ENCODE measurements around the gene TM9SF3.

TM9SF3 gene

DNA sequence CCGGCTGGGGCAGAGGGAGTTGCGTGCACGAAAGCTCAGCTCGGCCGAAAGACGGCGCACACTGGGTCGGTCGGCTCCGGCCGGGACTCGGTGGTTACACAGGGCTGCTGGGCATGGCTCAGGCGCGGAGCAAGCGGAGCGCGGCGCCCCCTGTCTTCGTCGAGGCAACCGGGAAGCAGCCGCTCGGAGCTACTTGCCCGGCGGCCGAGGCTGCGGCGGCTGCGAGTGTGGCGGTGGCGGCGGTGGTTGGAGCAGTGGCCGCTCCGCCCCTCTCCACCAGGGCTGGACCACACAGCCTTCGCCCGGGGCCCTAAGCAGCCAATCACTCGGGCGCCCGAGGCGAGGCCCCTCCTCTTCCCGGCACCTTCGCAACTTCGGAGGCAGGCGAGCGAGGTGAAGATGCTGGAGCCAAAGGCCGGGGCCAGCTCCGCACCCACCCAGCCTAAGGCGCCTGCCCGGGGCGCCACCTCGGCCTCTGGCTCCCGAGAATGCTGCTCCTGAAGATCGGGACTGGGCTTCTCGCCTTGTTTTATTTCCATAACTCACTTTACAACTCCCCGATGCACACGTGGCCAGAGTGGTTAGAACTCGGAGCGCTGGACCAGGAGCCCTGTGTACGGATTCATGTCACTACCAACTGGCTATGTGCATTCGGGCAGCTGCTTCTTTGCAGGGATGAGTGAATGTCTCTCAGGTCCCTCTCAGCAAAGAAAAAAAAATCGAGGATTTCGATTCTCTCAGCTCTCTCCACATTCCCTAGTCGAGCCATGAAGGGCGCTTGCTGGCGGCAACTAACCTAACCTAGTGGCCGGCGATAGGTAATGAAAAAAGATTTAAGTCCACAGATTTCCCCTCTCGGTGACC lies 72.9 kb downstream of the TM9SF3 start, which contains the start of gene TLL2:
TSS of gene TLL2 (minus strand) at position 229 of the 864 bp plus-strand sequence. CDS start 241 bp downstream, outside the sequence.
- peaks cover 0 to 11% (median 0%) of the 10 kb centered on the region in 5 donors for H3K36me3 ChIP-seq (ENCODE audit: control insufficient read depth in 5 of 5, insufficient read depth in 5 of 5, low read length in 5 of 5)
- H3K4me1 ChIP-seq (ENCODE audit: control insufficient read depth in 5 of 5, insufficient read depth in 5 of 5, low read length in 5 of 5) = peaks cover 1 to 22% (median 21%) of the 10 kb centered on the region in 5 donors
- H3K4me3 ChIP-seq (ENCODE audit: low read depth in 1 of 5, low read length in 5 of 5) = peak within 1 kb of the TSS; percentile 25 to 70 (median 59)
- H3K27ac ChIP-seq (ENCODE audit: low read depth, low read length) = no peak within 1 kb of the TSS
- no peaks in the 10 kb centered on the region for H3K9me3 ChIP-seq (ENCODE audit: control insufficient read depth in 5 of 5, low read length in 5 of 5)
- peak within 1 kb of the TSS in 1 of 5 donors; percentile 54 for H3K9ac ChIP-seq (ENCODE audit: low read length in 5 of 5)
- H3K27me3 ChIP-seq (ENCODE audit: control insufficient read depth in 5 of 5, insufficient read depth in 4 of 5, low read length in 5 of 5) = peaks cover 8 to 12% (median 11%) of the 10 kb centered on the region in 5 donors

DNA sequence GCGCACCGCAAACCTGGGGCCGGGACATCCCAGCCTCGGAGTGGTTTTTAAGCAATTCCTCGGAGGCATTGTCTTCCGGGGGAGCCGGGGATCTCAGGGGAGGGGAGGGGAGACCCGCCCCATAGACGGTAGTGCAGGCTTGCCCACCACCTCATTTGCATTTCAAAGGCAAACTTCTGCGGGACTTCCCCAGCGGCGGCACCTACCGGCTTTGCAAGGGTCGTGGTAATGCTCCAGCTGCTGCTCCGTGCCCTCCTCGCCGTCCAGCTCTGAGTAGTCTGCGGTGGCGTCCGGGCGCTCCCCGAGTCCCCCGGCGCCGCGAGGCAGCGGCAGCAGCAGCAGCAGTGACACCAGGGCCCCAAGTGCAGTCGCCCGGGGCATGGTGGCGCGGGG lies 73.5 kb downstream of the TM9SF3 start:
- H3K4me3 ChIP-seq (ENCODE audit: low read depth in 1 of 5, low read length in 5 of 5) = peak overlapping the region in 4 of 5 donors; percentile 57 to 70 (median 64)
- H3K27me3 ChIP-seq (ENCODE audit: control insufficient read depth in 5 of 5, insufficient read depth in 4 of 5, low read length in 5 of 5) = peaks cover 8 to 12% (median 11%) of the 10 kb centered on the region in 5 donors
- H3K9me3 ChIP-seq (ENCODE audit: control insufficient read depth in 5 of 5, low read length in 5 of 5) = no peaks in the 10 kb centered on the region
- H3K27ac ChIP-seq (ENCODE audit: low read depth, low read length) = no peak overlapping the region
- H3K36me3 ChIP-seq (ENCODE audit: control insufficient read depth in 5 of 5, insufficient read depth in 5 of 5, low read length in 5 of 5) = peaks cover 0 to 8% (median 0%) of the 10 kb centered on the region in 5 donors
- H3K4me1 ChIP-seq (ENCODE audit: control insufficient read depth in 5 of 5, insufficient read depth in 5 of 5, low read length in 5 of 5) = peaks cover 1 to 22% (median 21%) of the 10 kb centered on the region in 5 donors
- H3K9ac ChIP-seq (ENCODE audit: low read length in 5 of 5) = peak overlapping the region in 1 of 5 donors; percentile 54

DNA sequence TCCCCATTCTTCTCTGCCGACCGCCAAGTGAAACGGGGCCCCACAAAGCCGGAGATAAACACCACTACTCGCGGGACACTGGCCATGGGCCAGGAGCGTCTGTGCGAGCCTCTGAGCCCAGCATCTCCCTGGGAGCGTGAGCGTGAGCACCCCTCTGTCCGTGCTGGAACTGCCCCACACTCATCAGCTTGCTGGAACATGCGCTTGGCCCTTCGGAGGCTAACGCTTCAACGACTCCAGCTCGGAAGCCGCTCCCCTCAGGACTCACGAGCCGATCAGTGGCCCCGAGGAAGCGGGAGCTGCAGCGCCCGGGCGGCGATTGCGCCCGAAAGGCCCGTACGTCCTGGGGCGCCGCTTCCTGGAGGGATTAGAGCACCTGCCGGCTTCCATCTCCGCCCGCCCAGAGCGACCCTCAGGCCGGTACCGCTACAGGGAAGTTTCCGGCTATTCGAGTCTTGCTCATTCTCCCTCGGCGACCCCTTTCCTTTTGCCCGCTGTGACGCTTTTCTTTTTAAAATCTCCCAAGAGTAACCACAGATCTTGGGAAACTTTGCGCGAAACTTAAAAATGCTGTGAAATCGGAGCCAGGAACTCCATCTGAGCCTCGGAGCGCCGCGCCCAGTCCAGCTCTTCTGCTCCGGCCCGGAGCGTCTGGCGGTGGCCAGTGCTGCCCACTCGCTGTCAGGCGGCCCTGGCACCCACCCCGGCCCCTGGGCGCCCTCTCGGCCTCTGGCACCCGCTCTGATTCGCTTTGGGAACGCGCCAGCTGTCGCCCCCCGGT lies 74.1 kb downstream of the TM9SF3 start:
- Histone ChIP-seq H3K36me3 (ENCODE audit: control insufficient read depth in 5 of 5, insufficient read depth in 5 of 5, low read length in 5 of 5) (peaks cover 0 to 5% (median 0%) of the 10 kb centered on the region in 5 donors), H3K9me3 (ENCODE audit: control insufficient read depth in 5 of 5, low read length in 5 of 5) (no peaks in the 10 kb centered on the region), H3K27me3 (ENCODE audit: control insufficient read depth in 5 of 5, insufficient read depth in 4 of 5, low read length in 5 of 5) (peaks cover 8 to 12% (median 11%) of the 10 kb centered on the region in 5 donors), H3K4me1 (ENCODE audit: control insufficient read depth in 5 of 5, insufficient read depth in 5 of 5, low read length in 5 of 5) (peaks cover 1 to 22% (median 21%) of the 10 kb centered on the region in 5 donors), H3K27ac (ENCODE audit: low read depth, low read length) (no peak overlapping the region), H3K4me3 (ENCODE audit: low read depth in 1 of 5, low read length in 5 of 5) (peak overlapping the region in 4 of 5 donors; percentile 57 to 70 (median 64)), H3K9ac (ENCODE audit: low read length in 5 of 5) (peak overlapping the region in 1 of 5 donors; percentile 54)

DNA sequence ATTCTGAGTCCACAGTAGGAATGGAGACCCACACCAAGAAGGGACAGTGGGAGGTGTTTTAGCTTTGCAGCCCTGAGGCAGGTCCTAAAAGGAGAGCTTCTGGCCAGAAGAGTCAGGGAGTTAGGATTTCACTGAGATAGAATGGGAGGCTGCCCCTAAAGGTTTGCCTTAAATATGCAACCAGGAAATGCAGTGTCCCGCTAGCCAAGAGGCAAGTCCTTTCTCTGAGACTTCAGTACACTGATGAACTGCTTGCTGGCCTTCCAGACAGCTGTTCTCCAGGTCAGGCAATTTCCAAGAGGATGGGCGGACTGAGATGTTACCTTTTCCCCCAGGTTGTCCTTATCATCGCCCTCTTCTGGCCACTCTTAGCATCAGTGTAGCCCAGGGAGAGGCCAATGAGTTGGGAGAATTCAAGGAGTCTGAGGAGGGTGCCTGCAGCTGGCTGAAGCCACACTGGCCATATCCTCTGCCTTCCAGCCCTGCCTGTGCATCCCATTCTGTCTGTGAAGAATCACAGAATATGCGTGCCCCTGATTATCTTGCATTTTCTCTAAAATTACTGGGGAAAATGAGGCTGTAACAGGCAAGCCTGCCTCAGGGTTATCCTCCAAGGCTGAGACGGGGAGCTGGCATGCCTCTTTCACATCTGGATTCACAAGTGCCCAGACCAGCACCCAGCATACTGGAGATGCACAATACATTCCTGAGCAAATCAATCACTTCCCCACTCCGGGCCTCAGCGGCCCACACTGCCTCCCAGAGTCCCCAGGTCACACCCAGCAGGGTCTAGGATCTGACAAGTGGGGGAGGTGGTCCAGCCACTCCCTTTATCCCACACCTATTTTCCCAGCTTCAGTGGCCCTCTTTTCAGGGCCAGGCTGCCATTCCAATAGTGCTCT lies 75.5 kb downstream of the TM9SF3 start:
- peaks cover 1 to 22% (median 21%) of the 10 kb centered on the region in 5 donors for H3K4me1 ChIP-seq (ENCODE audit: control insufficient read depth in 5 of 5, insufficient read depth in 5 of 5, low read length in 5 of 5)
- H3K9ac ChIP-seq (ENCODE audit: low read length in 5 of 5) = no peak overlapping the region
- no peak overlapping the region for H3K4me3 ChIP-seq (ENCODE audit: low read depth in 1 of 5, low read length in 5 of 5)
- peaks cover 8 to 12% (median 11%) of the 10 kb centered on the region in 5 donors for H3K27me3 ChIP-seq (ENCODE audit: control insufficient read depth in 5 of 5, insufficient read depth in 4 of 5, low read length in 5 of 5)
- H3K36me3 ChIP-seq (ENCODE audit: control insufficient read depth in 5 of 5, insufficient read depth in 5 of 5, low read length in 5 of 5) = no peaks in the 10 kb centered on the region
- no peaks in the 10 kb centered on the region for H3K9me3 ChIP-seq (ENCODE audit: control insufficient read depth in 5 of 5, low read length in 5 of 5)
- no peak overlapping the region for H3K27ac ChIP-seq (ENCODE audit: low read depth, low read length)

DNA sequence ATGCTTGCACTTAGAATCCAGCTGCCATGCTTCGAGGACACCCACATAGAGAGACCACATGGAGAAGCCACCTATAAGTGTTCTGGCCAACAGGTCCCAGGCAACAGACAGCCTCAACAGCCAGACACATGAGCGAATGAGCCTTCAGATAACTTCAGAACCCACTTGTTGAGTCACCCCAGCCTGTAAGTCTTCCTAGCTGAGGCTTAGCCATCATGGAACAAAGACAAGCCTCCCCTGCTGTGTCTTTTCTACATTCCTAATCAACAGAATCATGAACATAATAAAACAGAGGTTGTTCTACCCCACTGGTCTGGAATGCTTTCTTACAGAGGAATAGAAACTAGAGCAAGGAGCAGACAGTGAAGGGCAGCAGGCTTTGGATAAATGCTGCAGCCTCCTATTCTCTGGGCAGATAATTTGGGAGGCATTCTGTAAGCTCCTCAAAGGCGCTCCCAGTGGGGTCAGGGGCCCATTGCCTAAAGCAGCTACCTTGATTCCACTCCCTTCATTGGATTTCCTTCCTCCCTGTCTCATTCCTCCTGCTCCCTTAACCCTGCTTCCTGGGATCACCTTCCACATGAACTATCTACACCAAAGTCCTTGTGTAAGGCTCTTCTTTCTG lies 77.7 kb downstream of the TM9SF3 start:
- Histone ChIP-seq H3K4me1 (ENCODE audit: control insufficient read depth in 5 of 5, insufficient read depth in 5 of 5, low read length in 5 of 5) (peaks cover 1 to 20% (median 18%) of the 10 kb centered on the region in 5 donors), H3K27me3 (ENCODE audit: control insufficient read depth in 5 of 5, insufficient read depth in 4 of 5, low read length in 5 of 5) (peaks cover 8 to 12% (median 11%) of the 10 kb centered on the region in 5 donors), H3K4me3 (ENCODE audit: low read depth in 1 of 5, low read length in 5 of 5) (no peak overlapping the region), H3K36me3 (ENCODE audit: control insufficient read depth in 5 of 5, insufficient read depth in 5 of 5, low read length in 5 of 5) (no peaks in the 10 kb centered on the region), H3K9ac (ENCODE audit: low read length in 5 of 5) (no peak overlapping the region), H3K27ac (ENCODE audit: low read depth, low read length) (no peak overlapping the region), H3K9me3 (ENCODE audit: control insufficient read depth in 5 of 5, low read length in 5 of 5) (no peaks in the 10 kb centered on the region)

DNA sequence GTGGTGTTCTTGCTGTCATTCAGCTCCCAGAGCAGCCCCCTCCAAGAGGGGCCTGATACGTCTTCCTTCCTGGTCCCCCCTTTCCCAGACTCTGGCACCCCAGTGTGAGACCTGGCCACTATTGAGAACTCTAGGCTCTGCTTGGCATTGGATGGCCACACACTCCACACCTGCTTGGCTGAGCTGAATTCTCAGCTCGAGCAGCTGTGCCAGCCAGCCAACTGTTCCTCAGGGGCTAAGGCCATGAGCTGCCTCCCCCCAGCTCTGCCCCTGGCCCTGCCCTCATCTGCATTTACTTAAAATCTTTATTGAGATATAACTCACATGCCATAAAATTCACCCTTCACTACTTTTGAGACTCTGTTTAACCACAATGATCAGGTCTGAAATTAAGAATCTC lies 79.8 kb downstream of the TM9SF3 start:
- no peaks in the 10 kb centered on the region for H3K4me1 ChIP-seq (ENCODE audit: control insufficient read depth in 5 of 5, insufficient read depth in 5 of 5, low read length in 5 of 5)
- H3K36me3 ChIP-seq (ENCODE audit: control insufficient read depth in 5 of 5, insufficient read depth in 5 of 5, low read length in 5 of 5) = no peaks in the 10 kb centered on the region
- H3K9me3 ChIP-seq (ENCODE audit: control insufficient read depth in 5 of 5, low read length in 5 of 5) = no peaks in the 10 kb centered on the region
- peaks cover 1 to 9% (median 7%) of the 10 kb centered on the region in 5 donors for H3K27me3 ChIP-seq (ENCODE audit: control insufficient read depth in 5 of 5, insufficient read depth in 4 of 5, low read length in 5 of 5)
- no peak overlapping the region for H3K4me3 ChIP-seq (ENCODE audit: low read depth in 1 of 5, low read length in 5 of 5)
- no peak overlapping the region for H3K9ac ChIP-seq (ENCODE audit: low read length in 5 of 5)
- no peak overlapping the region for H3K27ac ChIP-seq (ENCODE audit: low read depth, low read length)

DNA sequence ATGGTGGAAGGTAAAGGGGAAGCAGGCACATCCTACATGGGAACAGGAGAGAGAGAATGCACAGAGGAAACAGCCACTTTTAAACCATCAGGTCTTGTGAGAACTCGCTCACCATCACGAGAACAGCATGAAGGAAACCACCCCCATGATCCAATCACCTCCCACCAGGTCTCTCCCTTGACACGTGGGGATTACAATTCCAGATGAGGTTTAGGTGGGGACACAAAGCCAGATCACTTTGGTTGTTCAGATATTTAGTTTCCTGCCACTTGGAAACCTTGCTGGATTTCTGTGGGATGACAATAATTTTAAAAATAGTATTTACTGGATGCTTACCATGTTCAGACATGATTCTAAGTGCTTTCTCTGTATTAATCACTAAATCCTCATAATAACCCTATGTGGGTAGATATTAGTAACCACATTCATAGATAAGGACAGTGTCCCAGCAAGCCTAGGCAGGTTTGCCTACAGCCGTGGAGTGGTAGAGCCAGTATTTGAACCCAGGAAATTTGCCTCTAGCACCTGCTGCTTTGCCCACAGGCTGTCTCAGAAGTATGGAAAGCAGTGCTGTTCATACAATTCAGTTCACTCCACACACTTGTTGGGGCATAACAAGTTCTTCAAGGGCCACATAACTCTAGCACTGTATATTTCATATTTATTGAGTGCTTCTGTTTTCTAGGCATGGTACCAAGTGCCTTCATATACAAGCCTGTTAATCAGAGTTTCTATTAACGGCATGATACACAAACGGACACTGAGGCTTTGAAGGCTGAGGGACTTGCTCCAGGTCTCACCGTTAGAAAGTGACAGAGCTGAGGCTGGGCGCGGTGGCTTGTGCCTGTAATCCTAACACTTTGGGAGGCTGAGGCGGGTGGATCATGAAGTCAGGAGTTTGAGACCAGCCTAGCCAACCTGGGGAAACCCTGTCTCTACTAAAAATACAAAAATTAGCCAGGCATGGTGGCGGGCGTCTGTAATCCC lies 81.4 kb downstream of the TM9SF3 start:
- H3K27ac ChIP-seq (ENCODE audit: low read depth, low read length) = no peak overlapping the region
- peaks cover 0 to 5% (median 0%) of the 10 kb centered on the region in 5 donors for H3K27me3 ChIP-seq (ENCODE audit: control insufficient read depth in 5 of 5, insufficient read depth in 4 of 5, low read length in 5 of 5)

DNA sequence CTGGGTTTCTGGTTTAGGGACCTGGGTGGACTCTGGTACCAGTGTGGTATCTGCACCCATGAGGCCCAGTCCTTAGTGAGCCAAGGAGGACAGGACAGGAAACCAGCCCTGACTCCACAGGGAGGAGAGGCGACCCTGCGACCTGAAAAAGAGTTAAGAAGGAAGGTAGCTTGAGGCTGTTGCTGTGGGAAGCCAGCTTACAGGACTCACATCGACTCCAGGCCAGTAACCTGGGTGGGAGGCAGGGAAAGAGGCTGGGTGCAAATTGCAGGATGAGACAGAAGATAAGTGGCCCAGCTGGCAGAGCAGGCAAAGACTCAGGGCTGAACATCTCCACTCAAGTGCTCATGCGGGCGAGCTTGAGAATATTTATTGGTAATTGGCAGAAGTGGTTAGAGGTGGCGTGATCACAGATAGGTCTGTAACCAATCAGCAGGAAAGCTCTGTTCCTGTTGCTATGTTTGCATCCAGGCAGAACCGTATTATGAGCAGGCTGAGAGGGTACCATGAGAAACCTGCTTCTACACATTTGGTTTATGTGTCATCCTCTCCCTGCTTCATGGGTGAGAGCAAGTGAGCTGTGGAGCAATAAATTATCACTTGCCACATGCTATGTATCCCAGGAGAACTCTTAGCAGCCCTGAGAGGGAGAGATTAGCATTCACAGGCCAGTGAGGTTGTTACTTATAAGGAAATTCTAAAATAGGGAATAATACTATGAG lies 84.1 kb downstream of the TM9SF3 start:
- no peaks in the 10 kb centered on the region for H3K4me1 ChIP-seq (ENCODE audit: control insufficient read depth in 5 of 5, insufficient read depth in 5 of 5, low read length in 5 of 5)
- no peaks in the 10 kb centered on the region for H3K9me3 ChIP-seq (ENCODE audit: control insufficient read depth in 5 of 5, low read length in 5 of 5)
- no peak overlapping the region for H3K4me3 ChIP-seq (ENCODE audit: low read depth in 1 of 5, low read length in 5 of 5)
- no peak overlapping the region for H3K27ac ChIP-seq (ENCODE audit: low read depth, low read length)
- H3K27me3 ChIP-seq (ENCODE audit: control insufficient read depth in 5 of 5, insufficient read depth in 4 of 5, low read length in 5 of 5) = peaks cover 0 to 5% (median 0%) of the 10 kb centered on the region in 5 donors
- H3K36me3 ChIP-seq (ENCODE audit: control insufficient read depth in 5 of 5, insufficient read depth in 5 of 5, low read length in 5 of 5) = no peaks in the 10 kb centered on the region
- no peak overlapping the region for H3K9ac ChIP-seq (ENCODE audit: low read length in 5 of 5)

More for the DNA sequence above, 81.4 kb downstream of the TM9SF3 start:
- Histone ChIP-seq H3K9ac (ENCODE audit: low read length in 5 of 5) (no peak overlapping the region), H3K4me1 (ENCODE audit: control insufficient read depth in 5 of 5, insufficient read depth in 5 of 5, low read length in 5 of 5) (no peaks in the 10 kb centered on the region), H3K4me3 (ENCODE audit: low read depth in 1 of 5, low read length in 5 of 5) (no peak overlapping the region), H3K36me3 (ENCODE audit: control insufficient read depth in 5 of 5, insufficient read depth in 5 of 5, low read length in 5 of 5) (no peaks in the 10 kb centered on the region), H3K9me3 (ENCODE audit: control insufficient read depth in 5 of 5, low read length in 5 of 5) (no peaks in the 10 kb centered on the region)

Measured in subcutaneous abdominal adipose tissue (tissue), 5 donors.